ENCODE results near the gene TTC39A.

TTC39A gene

GRCh38 chr1:51289676-51290488, 40.5 kb downstream of the TTC39A start:
- no peaks in the 10 kb centered on the region for H3K4me1 Mint-ChIP-seq
- no peak overlapping the region for H3K4me3 Mint-ChIP-seq
- no peaks in the 10 kb centered on the region for H3K9me3 Mint-ChIP-seq
- no peaks in the 10 kb centered on the region for H3K36me3 Mint-ChIP-seq (ENCODE audit: low read depth)
- DNase-seq, result no peak
- H3K27me3 Mint-ChIP-seq (ENCODE audit: low read depth, poor library complexity), result no peaks in the 10 kb centered on the region
- no peak overlapping the region for H3K27ac Mint-ChIP-seq
- no peak for TF ChIP-seq CTCF (IDR thresholded peaks at IDR 0.05)

GRCh38 chr1:51288578-51288977, 41.8 kb downstream of the TTC39A start:
- no peak for DNase-seq
- Mint-ChIP-seq H3K4me3 (no peak overlapping the region), H3K36me3 (ENCODE audit: low read depth) (no peaks in the 10 kb centered on the region), H3K9me3 (no peaks in the 10 kb centered on the region), H3K27me3 (ENCODE audit: low read depth, poor library complexity) (no peaks in the 10 kb centered on the region), H3K4me1 (peaks cover 6% of the 10 kb centered on the region), H3K27ac (no peak overlapping the region)
- no peak for TF ChIP-seq CTCF (IDR thresholded peaks at IDR 0.05)

- Mint-ChIP-seq H3K36me3 (ENCODE audit: low read depth) (no peaks in the 10 kb centered on the region), H3K4me3 (no peak overlapping the region)
Measured at GRCh38 chr1:51287966-51288365, 42.4 kb downstream of the TTC39A start.

GRCh38 chr1:51285055-51285454, 45.3 kb downstream of the TTC39A start:
- Mint-ChIP-seq H3K27ac (no peak overlapping the region), H3K27me3 (ENCODE audit: low read depth, poor library complexity) (no peaks in the 10 kb centered on the region), H3K9me3 (no peaks in the 10 kb centered on the region), H3K4me1 (peaks cover 6% of the 10 kb centered on the region), H3K4me3 (no peak overlapping the region), H3K36me3 (ENCODE audit: low read depth) (peaks cover 7% of the 10 kb centered on the region)
- no peak for TF ChIP-seq CTCF (IDR thresholded peaks at IDR 0.05)
- no peak for DNase-seq

More at GRCh38 chr1:51287966-51288365, 42.4 kb downstream of the TTC39A start:
- peaks cover 6% of the 10 kb centered on the region for H3K4me1 Mint-ChIP-seq
- no peaks in the 10 kb centered on the region for H3K9me3 Mint-ChIP-seq
- DNase-seq, result no peak
- H3K27me3 Mint-ChIP-seq (ENCODE audit: low read depth, poor library complexity), result no peaks in the 10 kb centered on the region
- TF ChIP-seq CTCF (IDR thresholded peaks at IDR 0.05), result no peak
- no peak overlapping the region for H3K27ac Mint-ChIP-seq

- Mint-ChIP-seq H3K27me3 (ENCODE audit: low read depth, poor library complexity) (no peaks in the 10 kb centered on the region), H3K4me3 (no peak overlapping the region), H3K9me3 (no peaks in the 10 kb centered on the region), H3K36me3 (ENCODE audit: low read depth) (peaks cover 7% of the 10 kb centered on the region), H3K4me1 (peaks cover 6% of the 10 kb centered on the region), H3K27ac (no peak overlapping the region)
- DNase-seq, result no peak
- no peak for TF ChIP-seq CTCF (IDR thresholded peaks at IDR 0.05)
Measured at GRCh38 chr1:51284487-51284954, 45.8 kb downstream of the TTC39A start.

- no peak for TF ChIP-seq CTCF (IDR thresholded peaks at IDR 0.05)
- H3K27ac Mint-ChIP-seq, result no peak overlapping the region
- H3K9me3 Mint-ChIP-seq, result no peaks in the 10 kb centered on the region
- no peak overlapping the region for H3K4me3 Mint-ChIP-seq
- H3K36me3 Mint-ChIP-seq (ENCODE audit: low read depth), result peaks cover 7% of the 10 kb centered on the region
- no peaks in the 10 kb centered on the region for H3K27me3 Mint-ChIP-seq (ENCODE audit: low read depth, poor library complexity)
- no peak for DNase-seq
- H3K4me1 Mint-ChIP-seq, result peaks cover 6% of the 10 kb centered on the region
Measured at GRCh38 chr1:51283979-51284378, 46.4 kb downstream of the TTC39A start.

All from nephron progenitor cell (in vitro differentiated cells).